K562 (cell line): Measurements from ENCODE around the gene ACSM6. TPM values are rescaled to one million over a fixed set of nuclear protein-coding genes. Genes with fewer than 3 reads are reported as not detected.

Experiments used
- ATAC-seq: fragments of 200-7000 bp; cut with Tn5 transposase; 3 replicates; pipeline ENCODE4 v1.9.1; 2020; ENCODE audit warnings: moderate library complexity
- BruUV-seq: library from RNA; stranded (reverse); fragments of 400-500 nt; replicated peaks from 2 replicates; lab custom pipeline; 2021; lab: Mats Ljungman, UMichigan
- CTCF ChIA-PET: fragments of 300-600 bp; formaldehyde crosslinking; extraction: SDS; loops from one replicate; lab custom pipeline; 2021; ENCODE audit warnings: low intra/inter-chr PET ratio; lab: Yijun Ruan, JAX
- POLR2A ChIA-PET: fragments of 300-600, 350-650 bp; sonication (Branson Sonifier 250); formaldehyde crosslinking; extraction: SDS; loops from one replicate; lab custom pipeline; 2021; ENCODE audit warnings: antibody characterized with exemption, inconsistent platforms; lab: Yijun Ruan, JAX
- DNase-seq, 4 experiments: peaks; one replicate each; pipeline versions ENCODE4 v3.0.0 to v3.0.0-alpha.2; 2011 to 2018; ENCODE audit warnings: low spot score in 3 of 4, mixed read lengths in 3 of 4; ENCODE audit errors: extremely low read depth in 1 of 4
- FAIRE-seq: peaks from 2 replicates; lab custom pipeline; 2011; peaks lifted over from hg19 to GRCh38; lab: Jason Lieb, UNC
- H2AFZ ChIP-seq: 2 replicates; pipeline ENCODE4 v1.6.0; 2011; ENCODE audit warnings: low read depth, low read length, control low read depth, inconsistent platforms
- H3K27ac ChIP-seq: fragments of 200-600 bp; 3 replicates; pipeline ENCODE4 v1.8.0; 2011; ENCODE audit warnings: low read depth, mild to moderate bottlenecking, control low read depth, inconsistent platforms, low read length, moderate library complexity, mixed read lengths; ENCODE audit errors: extremely low read depth
- H3K27me3 ChIP-seq, 2 experiments: fragments of 300-600 bp in 1 of 2; 2 replicates in 1 of 2; 3 replicates in 1 of 2; pipeline versions ENCODE4 v1.6.0 to v1.8.0; 2011; ENCODE audit warnings: inconsistent platforms in 2 of 2, low read length in 2 of 2, mild to moderate bottlenecking in 1 of 2, mixed read lengths in 1 of 2, moderate library complexity in 1 of 2; ENCODE audit not compliant: control insufficient read depth in 2 of 2, insufficient read depth in 2 of 2
- H3K36me3 ChIP-seq: fragments of 300-600 bp; 3 replicates; pipeline ENCODE4 v1.8.0; 2011; ENCODE audit warnings: mild to moderate bottlenecking, low read length, inconsistent platforms; ENCODE audit not compliant: control insufficient read depth, insufficient read depth
- H3K4me1 ChIP-seq, 2 experiments: fragments of 200-600 bp in 1 of 2; replicated peaks in 1 of 2; 2 replicates in 1 of 2; 3 replicates in 1 of 2; pipeline versions ENCODE4 v1.5.1 to v1.8.0; 2011; ENCODE audit warnings: inconsistent platforms in 2 of 2, low read length in 2 of 2, mild to moderate bottlenecking in 1 of 2, mixed read lengths in 1 of 2, moderate library complexity in 1 of 2; ENCODE audit not compliant: control insufficient read depth in 2 of 2, insufficient read depth in 2 of 2
- H3K4me2 ChIP-seq: 2 replicates; pipeline ENCODE4 v1.6.1; 2011; ENCODE audit warnings: low read length, control low read depth, inconsistent platforms, mixed read lengths; ENCODE audit not compliant: insufficient read depth
- H3K4me3 ChIP-seq: fragments of 200-600 bp; sonication (generic), shearing (Covaris generic); 2 replicates; pipeline ENCODE4 v1.5.1; 2016; ENCODE audit warnings: control low read depth, inconsistent platforms
- H3K79me2 ChIP-seq: fragments of 200-600 bp; 3 replicates; pipeline ENCODE4 v1.8.0; 2011; ENCODE audit warnings: low read length, inconsistent platforms; ENCODE audit not compliant: control insufficient read depth, insufficient read depth
- H3K9ac ChIP-seq, 2 experiments: 2 replicates each; pipeline versions ENCODE4 v1.6.0 to v1.6.1; 2011; ENCODE audit warnings: low read depth in 2 of 2, low read length in 2 of 2, control low read depth in 1 of 2, inconsistent platforms in 1 of 2, mild to moderate bottlenecking in 1 of 2, mixed read lengths in 1 of 2; ENCODE audit not compliant: insufficient read depth in 1 of 2
- H3K9me1 ChIP-seq: one replicate; pipeline ENCODE4 v1.6.0; 2011; ENCODE audit warnings: inconsistent platforms, mild to moderate bottlenecking, low read length, moderate library complexity; ENCODE audit not compliant: control insufficient read depth, insufficient read depth
- H3K9me3 ChIP-seq: replicated peaks from 2 replicates; pipeline ENCODE4 v1.5.1; 2011; ENCODE audit warnings: low read depth, low read length, inconsistent platforms; ENCODE audit not compliant: control insufficient read depth, insufficient read depth
- H4K20me1 ChIP-seq: replicated peaks from 2 replicates; pipeline ENCODE4 v1.6.1; 2011; ENCODE audit warnings: low read length, inconsistent platforms, mixed read lengths; ENCODE audit not compliant: control insufficient read depth, insufficient read depth
- ARID1B ChIP-seq: fragments of 450-650 bp; IDR thresholded peaks from 2 replicates; pipeline ENCODE4 v1.6.1; 2016; ENCODE audit warnings: antibody characterized with exemption, mild to moderate bottlenecking, inconsistent platforms
- CGGBP1 ChIP-seq: fragments of 250-450 bp; sonication (Bioruptor Pico); IDR thresholded peaks from 2 replicates; pipeline ENCODE4 v1.9.0; 2021; ENCODE audit warnings: mild to moderate bottlenecking
- ERF ChIP-seq: fragments of 450-650 bp; formaldehyde crosslinking; IDR thresholded peaks from 2 replicates; pipeline ENCODE4 v1.4.0; 2020; ENCODE audit warnings: mild to moderate bottlenecking, mixed read lengths
- ETV6 ChIP-seq, 3 experiments: fragments of 150-350 bp in 1 of 3; sonication (generic) in 1 of 3; formaldehyde crosslinking in 1 of 3; IDR thresholded peaks; 2 replicates each; pipeline versions ENCODE4 v1.6.1 to v1.8.0; 2014 to 2022; ENCODE audit warnings: borderline replicate concordance in 2 of 3, low read depth in 2 of 3, antibody characterized with exemption in 1 of 3, low read length in 1 of 3, mild to moderate bottlenecking in 1 of 3, missing genetic modification reagents in 1 of 3
- FOXA1 ChIP-seq: fragments of 450-650 bp; IDR thresholded peaks from 2 replicates; pipeline ENCODE4 v1.6.1; 2016; ENCODE audit warnings: mild to moderate bottlenecking, borderline replicate concordance
- HMG20B ChIP-seq: fragments of 250-450 bp; sonication (Bioruptor Pico); IDR thresholded peaks from 2 replicates; pipeline ENCODE4 v1.5.0; 2021; ENCODE audit warnings: mild to moderate bottlenecking
- LARP7 ChIP-seq: fragments of 450-650 bp; IDR thresholded peaks from 2 replicates; pipeline ENCODE4 v1.6.1; 2016
- NR4A1 ChIP-seq, 2 experiments: fragments of 250-450 bp in 1 of 2; fragments of 450-650 bp in 1 of 2; sonication (Bioruptor Pico) in 1 of 2; IDR thresholded peaks; 2 replicates each; pipeline versions ENCODE4 v1.4.0 to v1.6.1; 2016 to 2020; ENCODE audit warnings: mild to moderate bottlenecking in 2 of 2, missing compliant biosample characterization in 1 of 2, missing genetic modification characterization in 1 of 2, moderate library complexity in 1 of 2
- OTX1 ChIP-seq: fragments of 450-650 bp; formaldehyde crosslinking; IDR thresholded peaks from 2 replicates; pipeline ENCODE4 v1.4.0; 2022; ENCODE audit warnings: mild to moderate bottlenecking
- TCFL5 ChIP-seq: fragments of 250-450 bp; sonication (Bioruptor Pico); conservative IDR thresholded peaks from 2 replicates; pipeline ENCODE4 v1.6.1; 2021; ENCODE audit warnings: mild to moderate bottlenecking, moderate library complexity, matching md5 sums
- THRA ChIP-seq: fragments of 450-650 bp; IDR thresholded peaks from 2 replicates; pipeline ENCODE4 v1.6.1; 2017; ENCODE audit warnings: mild to moderate bottlenecking, moderate library complexity
- ZFPM2 ChIP-seq: fragments of 250-450 bp; sonication (Bioruptor Pico); IDR thresholded peaks from 2 replicates; pipeline ENCODE4 v1.5.1; 2022; ENCODE audit warnings: mild to moderate bottlenecking
- whole genome bisulfite sequencing: fragments of 100-300 bp; shearing (Covaris generic); methylation state at CpG from one replicate; pipeline ENCODE4 v1.1.6; 2016; ENCODE audit warnings: low coverage, mixed read lengths; ENCODE audit not compliant: insufficient coverage; ENCODE audit errors: missing lambda C conversion rate; 5-methylcytosine and 5-hydroxymethylcytosine counted together
- in situ Hi-C: fragments of 300-500 bp; cut with MboI; formaldehyde crosslinking; loops from 4 replicates; pipeline ENCODE4 v1.15.0; 2018; ENCODE audit warnings: inconsistent platforms, mixed read lengths
- intact Hi-C: fragments of 100-400 bp; cut with micrococcal nuclease; formaldehyde crosslinking; loops from 2 replicates; pipeline ENCODE4 v1.14.2; 2022
- polyA plus RNA-seq, 8 experiments: library from polyadenylated mRNA; depleted of rRNA in 4 of 8; stranded (reverse) in 5 of 8; unstranded in 3 of 8; fragments of >200 nt; fragmentation: Nextera tagmentation in 2 of 8; fragmentation: Illumina TruSeq in 1 of 8; extraction: Ambion mirVana in 2 of 8; extraction: Trizol in 1 of 8; gene quantifications; 2 replicates each; pipeline versions ENCODE4 v1.2.1 to v1.2.3, GENCODE V29; 2011 to 2014; ENCODE audit warnings: inconsistent platforms in 1 of 8, missing spikeins in 1 of 8
- total RNA-seq, 7 experiments: library from RNA; depleted of rRNA in 6 of 7; stranded (reverse); fragments of >200 nt in 6 of 7; fragmentation: Illumina TruSeq in 2 of 7; extraction: Trizol in 2 of 7; gene quantifications; 2 replicates each; pipeline versions ENCODE4 v1.2.1 to v1.2.3, GENCODE V29; 2011 to 2021; ENCODE audit warnings: low replicate concordance in 1 of 7
- TF ChIP-seq, protein P1 (sequence below), 2 experiments: fragments of 450-650 bp in 1 of 2; sonication (generic) in 1 of 2; formaldehyde crosslinking in 1 of 2; IDR thresholded peaks in 1 of 2; conservative IDR thresholded peaks in 1 of 2; 2 replicates each; pipeline versions ENCODE4 v1.6.1 to v1.8.1; 2016 to 2023; ENCODE audit warnings: mild to moderate bottlenecking in 2 of 2, moderate library complexity in 2 of 2, inconsistent platforms in 1 of 2, missing genetic modification reagents in 1 of 2
- TF ChIP-seq, protein P2 (sequence below), 2 experiments: fragments of 450-650 bp in 1 of 2; sonication (generic) in 1 of 2; formaldehyde crosslinking; conservative IDR thresholded peaks; 2 replicates each; pipeline versions ENCODE4 v1.4.0 to v1.8.1; 2020 to 2022; ENCODE audit warnings: mild to moderate bottlenecking in 1 of 2, missing genetic modification reagents in 1 of 2

ACSM6 gene
- total and polyA plus RNA-seq, 9 of the 15 experiments (the other 6 are each of a cell fraction or from before 2014, with no cell fraction given), result not detected

DNA sequence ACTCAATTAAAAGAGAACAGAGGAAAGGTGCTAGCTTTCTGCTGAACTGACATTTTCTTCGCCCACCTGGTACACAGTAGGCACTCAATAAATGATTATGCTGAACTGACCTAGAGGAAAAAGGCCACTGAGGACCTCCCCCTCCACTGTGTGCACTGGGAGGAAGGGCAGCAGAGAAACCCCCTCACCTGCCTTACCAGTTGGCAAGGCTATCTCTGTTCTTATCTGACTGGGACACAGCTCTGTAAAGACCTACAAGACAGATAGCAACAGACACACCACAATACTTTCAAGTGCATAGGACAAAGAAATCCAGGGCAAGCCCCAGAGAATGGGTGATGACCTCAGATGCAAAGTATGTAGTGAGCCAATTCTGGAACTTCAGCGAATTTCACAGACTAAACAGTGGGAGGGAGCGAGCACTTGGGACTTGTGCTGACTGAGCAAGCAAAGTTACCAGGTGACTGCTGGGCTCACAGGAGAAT is 66.4 kb downstream of the ACSM6 start (continued):
- no peak for TF ChIP-seq ERF (CRISPR knock-in tag)
- TF ChIP-seq CGGBP1 (CRISPR knock-in tag), result no peak
- no peak for TF ChIP-seq TCFL5 (CRISPR knock-in tag)
- TF ChIP-seq, protein P1, sequence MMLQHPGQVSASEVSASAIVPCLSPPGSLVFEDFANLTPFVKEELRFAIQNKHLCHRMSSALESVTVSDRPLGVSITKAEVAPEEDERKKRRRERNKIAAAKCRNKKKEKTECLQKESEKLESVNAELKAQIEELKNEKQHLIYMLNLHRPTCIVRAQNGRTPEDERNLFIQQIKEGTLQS (IDR thresholded peaks at IDR 0.05), result peak; percentile 92
- TF ChIP-seq, protein P1 (CRISPR knock-in tag; conservative IDR thresholded peaks at IDR 0.05), result no peak

- in situ Hi-C loops (no loop called here), intact Hi-C loops (no loop called here)
- Histone ChIP-seq H3K27me3 (no peaks in the 10 kb centered on the region), H4K20me1 (no peaks in the 10 kb centered on the region), H3K9me1 (no peaks in the 10 kb centered on the region), H3K9me3 (no peaks in the 10 kb centered on the region), H3K4me1 (peaks cover 5 to 8% of the 10 kb centered on the region in 2 experiments; a peak in 3 of 5 replicates), H3K4me3 (no peak overlapping the region), H3K4me2 (no peak overlapping the region), H3K9ac (peak overlapping the region in 1 of 2 experiments; percentile 27; a peak in 1 of 4 replicates), H3K36me3 (peaks cover 77% of the 10 kb centered on the region; the same call in 2 of the 3 replicates), H2AFZ (no peak overlapping the region), H3K79me2 (0 out of 3 replicates have a peak, but pooled peaks cover 3% of the 10 kb centered on the region), H3K27ac (peak overlapping the region; percentile 47; the same call in 2 of the 3 replicates)
- no TSS peak for BruUV-seq
- DNase-seq (no peak), FAIRE-seq (no peak), ATAC-seq (no peak)
- CTCF ChIA-PET, result no interaction called here
- 60% methylated on average over 1 of the region's 4 CpGs for WGBS
- TF ChIP-seq NR4A1 (CRISPR knock-in tag; IDR thresholded peaks at IDR 0.05) (no peak), NR4A1 (tag; IDR thresholded peaks at IDR 0.05) (no peak), OTX1 (CRISPR knock-in tag) (no peak), FOXA1 (no peak), ETV6 (IDR thresholded peaks at IDR 0.05; ENCODE audit: borderline replicate concordance in 1 of 2, low read depth in 2 of 2, low read length in 1 of 2) (no peak), ETV6 (CRISPR knock-in tag; IDR thresholded peaks at IDR 0.05; ENCODE audit: borderline replicate concordance) (no peak), ZFPM2 (no peak), LARP7 (no peak), THRA (no peak), HMG20B (no peak), ARID1B (no peak)
- TF ChIP-seq, protein P2, sequence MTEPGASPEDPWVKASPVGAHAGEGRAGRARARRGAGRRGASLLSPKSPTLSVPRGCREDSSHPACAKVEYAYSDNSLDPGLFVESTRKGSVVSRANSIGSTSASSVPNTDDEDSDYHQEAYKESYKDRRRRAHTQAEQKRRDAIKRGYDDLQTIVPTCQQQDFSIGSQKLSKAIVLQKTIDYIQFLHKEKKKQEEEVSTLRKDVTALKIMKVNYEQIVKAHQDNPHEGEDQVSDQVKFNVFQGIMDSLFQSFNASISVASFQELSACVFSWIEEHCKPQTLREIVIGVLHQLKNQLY (CRISPR knock-in tag; conservative IDR thresholded peaks at IDR 0.05), result no peak
- POLR2A ChIA-PET, result no interaction called here
Observed at GRCh38 chr10:95260909-95261552, 67.0 kb downstream of the ACSM6 start.
